Uterus (tissue), 4 donors: ENCODE data around the gene PAQR3. TPM values are rescaled to one million over a fixed set of nuclear protein-coding genes. Genes with fewer than 3 reads are reported as not detected.

ENCODE experiments used
- DNase-seq, 2 donors: peaks; one replicate each; pipeline ENCODE4 v3.0.0-alpha.2; 2019 to 2020
- H3K27ac ChIP-seq, 2 donors: fragments of 200-600 bp; sonication (generic); 1 replicate in 1 of 2; 2 replicates in 1 of 2; pipeline ENCODE4 v1.5.1; 2016 to 2018
- H3K27me3 ChIP-seq, 2 donors: fragments of 200-600 bp; sonication (generic); one replicate each; pipeline ENCODE4 v1.5.1; 2018 to 2019; ENCODE audit warnings: control low read depth in 1 of 2
- H3K36me3 ChIP-seq, 2 donors: fragments of 200-600 bp; sonication (generic); one replicate each; pipeline ENCODE4 v1.5.1; 2019; ENCODE audit warnings: control low read depth in 1 of 2
- H3K4me1 ChIP-seq, 2 donors: fragments of 200-600 bp; sonication (generic); one replicate each; pipeline ENCODE4 v1.5.1; 2018 to 2019; ENCODE audit warnings: control low read depth in 1 of 2
- H3K4me3 ChIP-seq, 2 donors: fragments of 200-600 bp; sonication (generic); 1 replicate in 1 of 2; 2 replicates in 1 of 2; pipeline ENCODE4 v1.5.1; 2018 to 2019; ENCODE audit warnings: mild to moderate bottlenecking in 1 of 2
- H3K9me3 ChIP-seq, 2 donors: fragments of 200-600 bp; sonication (generic); one replicate each; pipeline ENCODE4 v1.5.1; 2019; ENCODE audit warnings: control low read depth in 1 of 2
- POLR2A ChIP-seq, 2 donors: fragments of 450-650 bp; IDR thresholded peaks; one replicate each; pipeline ENCODE4 v1.6.1; 2016; ENCODE audit warnings: antibody characterized with exemption in 2 of 2, mild to moderate bottlenecking in 1 of 2, moderate library complexity in 1 of 2
- intact Hi-C: fragments of 100-400 bp; cut with DNase I; formaldehyde crosslinking; loops from one replicate; pipeline ENCODE4 v1.15.1; 2023; ENCODE audit warnings: low total_unique reads
- total RNA-seq, 4 donors: library from RNA; depleted of rRNA in 3 of 4; stranded (reverse); fragments of >200 nt in 3 of 4; gene quantifications; one replicate each; pipeline versions ENCODE4 v1.1.0 to v1.2.4, GENCODE V29; 2014 to 2023
- TF ChIP-seq, protein P1 (sequence below), 4 experiments: fragments of 200-600 bp in 2 of 4; fragments of 450-650 bp in 2 of 4; sonication (generic) in 2 of 4; IDR thresholded peaks; one replicate each; pipeline ENCODE4 v1.5.1; 2016 to 2019; ENCODE audit warnings: antibody characterized with exemption in 4 of 4, mild to moderate bottlenecking in 2 of 4, moderate library complexity in 1 of 4
- donor health status: DM: yes; HTN: yes; CAD: no.

PAQR3 gene
- total RNA-seq, 4 donors from 2014 or later = 4.1 to 23.2 (median 19.5) TPM

DNA sequence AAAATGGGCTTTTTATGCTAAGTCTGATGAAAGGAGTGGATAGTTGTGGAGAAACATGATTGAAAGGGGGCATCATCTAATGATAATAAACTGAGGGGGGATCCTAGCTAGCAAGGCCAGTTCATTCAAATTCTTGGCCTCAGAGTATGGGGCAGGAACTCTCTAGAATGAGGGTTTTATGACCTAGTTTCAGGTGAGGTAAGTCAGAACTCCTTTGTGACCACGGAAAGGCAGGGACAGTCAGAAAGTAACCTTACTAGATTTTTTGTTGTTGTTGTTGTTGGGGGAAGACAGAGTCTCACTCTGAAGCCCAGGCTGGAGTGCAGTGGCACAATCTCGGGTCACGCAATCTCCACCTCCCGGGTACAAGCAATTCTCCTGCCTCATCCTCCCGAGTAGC lies 1.5 kb upstream of the PAQR3 start:
- Histone ChIP-seq H3K4me3 (no peak overlapping the region), H3K27me3 (no peaks in the 10 kb centered on the region), H3K36me3 (no peaks in the 10 kb centered on the region), H3K4me1 (no peaks in the 10 kb centered on the region), H3K9me3 (no peaks in the 10 kb centered on the region), H3K27ac (no peak overlapping the region)
- TF ChIP-seq, protein P1, sequence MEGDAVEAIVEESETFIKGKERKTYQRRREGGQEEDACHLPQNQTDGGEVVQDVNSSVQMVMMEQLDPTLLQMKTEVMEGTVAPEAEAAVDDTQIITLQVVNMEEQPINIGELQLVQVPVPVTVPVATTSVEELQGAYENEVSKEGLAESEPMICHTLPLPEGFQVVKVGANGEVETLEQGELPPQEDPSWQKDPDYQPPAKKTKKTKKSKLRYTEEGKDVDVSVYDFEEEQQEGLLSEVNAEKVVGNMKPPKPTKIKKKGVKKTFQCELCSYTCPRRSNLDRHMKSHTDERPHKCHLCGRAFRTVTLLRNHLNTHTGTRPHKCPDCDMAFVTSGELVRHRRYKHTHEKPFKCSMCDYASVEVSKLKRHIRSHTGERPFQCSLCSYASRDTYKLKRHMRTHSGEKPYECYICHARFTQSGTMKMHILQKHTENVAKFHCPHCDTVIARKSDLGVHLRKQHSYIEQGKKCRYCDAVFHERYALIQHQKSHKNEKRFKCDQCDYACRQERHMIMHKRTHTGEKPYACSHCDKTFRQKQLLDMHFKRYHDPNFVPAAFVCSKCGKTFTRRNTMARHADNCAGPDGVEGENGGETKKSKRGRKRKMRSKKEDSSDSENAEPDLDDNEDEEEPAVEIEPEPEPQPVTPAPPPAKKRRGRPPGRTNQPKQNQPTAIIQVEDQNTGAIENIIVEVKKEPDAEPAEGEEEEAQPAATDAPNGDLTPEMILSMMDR (IDR thresholded peaks at IDR 0.05) = no peak
- TF ChIP-seq POLR2A (IDR thresholded peaks at IDR 0.05) = no peak
- intact Hi-C loops = no loop called here
- DNase-seq = no peak

DNA sequence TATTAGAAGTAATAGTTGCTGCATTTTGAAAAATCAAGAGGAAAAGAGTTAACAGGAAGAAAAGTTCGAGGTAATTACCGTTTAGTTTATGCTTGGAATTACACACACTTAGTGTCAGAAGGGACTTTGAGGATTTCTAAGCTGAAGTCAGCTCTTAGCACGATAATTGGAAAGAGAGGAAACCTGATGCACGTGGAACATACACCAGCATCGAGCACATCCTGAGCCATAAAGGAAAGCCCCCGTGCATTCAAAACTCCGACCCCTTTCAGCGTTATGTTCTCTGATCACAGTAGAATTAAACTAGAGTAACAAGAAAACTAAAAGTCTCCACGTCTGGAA lies 400 bp upstream of the PAQR3 start:
- no peaks in the 10 kb centered on the region for H3K4me1 ChIP-seq
- H3K27me3 ChIP-seq = no peaks in the 10 kb centered on the region
- TF ChIP-seq, protein P1 (IDR thresholded peaks at IDR 0.05) = no peak
- TF ChIP-seq POLR2A (IDR thresholded peaks at IDR 0.05) = no peak
- DNase-seq = no peak
- H3K36me3 ChIP-seq = no peaks in the 10 kb centered on the region
- H3K4me3 ChIP-seq = peak overlapping the region; percentile 47 to 67
- no peaks in the 10 kb centered on the region for H3K9me3 ChIP-seq
- peak overlapping the region; percentile 65 to 76 for H3K27ac ChIP-seq
- intact Hi-C loops = no loop called here

DNA sequence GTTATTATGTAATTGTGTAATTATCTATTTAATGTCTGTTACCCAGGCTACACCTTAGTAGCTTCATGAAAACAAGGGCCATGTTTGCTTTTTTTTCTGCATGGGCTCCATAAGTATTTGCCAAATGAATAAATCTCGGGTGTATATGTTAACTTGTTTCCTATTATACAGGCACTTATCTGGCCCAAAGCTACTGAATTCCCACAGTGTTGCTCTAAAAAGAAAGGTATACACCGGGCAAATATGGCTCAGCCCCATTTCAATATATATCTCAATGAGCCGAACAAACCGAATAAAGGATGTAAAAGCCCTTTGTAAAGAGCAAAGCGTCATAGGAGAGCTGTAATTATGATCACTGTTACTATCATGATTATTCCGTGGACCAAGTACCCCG lies 767 bp downstream of the PAQR3 start:
- H3K27ac ChIP-seq = peak overlapping the region; percentile 65 to 76
- no peaks in the 10 kb centered on the region for H3K36me3 ChIP-seq
- no peaks in the 10 kb centered on the region for H3K4me1 ChIP-seq
- no peak for DNase-seq
- TF ChIP-seq, protein P1 (IDR thresholded peaks at IDR 0.05) = no peak
- no peak for TF ChIP-seq POLR2A (IDR thresholded peaks at IDR 0.05)
- no peaks in the 10 kb centered on the region for H3K9me3 ChIP-seq
- H3K27me3 ChIP-seq = no peaks in the 10 kb centered on the region
- peak overlapping the region; percentile 47 to 67 for H3K4me3 ChIP-seq
- intact Hi-C loops = no loop called here

DNA sequence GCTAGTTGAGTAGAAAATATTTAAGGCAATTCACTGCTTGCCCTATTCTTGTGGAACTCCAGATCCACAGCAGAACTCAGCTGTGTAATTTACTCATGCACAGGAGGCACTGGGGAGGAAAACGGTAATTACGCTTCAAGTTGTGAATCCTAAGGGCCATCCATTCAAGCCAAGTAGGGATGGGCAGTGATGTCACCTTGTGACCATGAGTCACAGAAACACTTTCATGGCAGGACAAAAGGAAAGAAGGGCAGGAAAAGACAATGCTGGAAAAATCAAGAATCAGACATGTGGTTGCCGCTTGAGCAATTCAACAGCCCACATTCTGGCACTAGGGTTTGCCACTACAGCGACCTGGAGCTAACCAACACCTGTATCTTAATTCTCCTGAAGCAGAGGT lies 1.4 kb downstream of the PAQR3 start:
- intact Hi-C loops = no loop called here
- H3K27ac ChIP-seq = peak overlapping the region in 1 of 2 donors; percentile 76
- H3K4me3 ChIP-seq = peak overlapping the region in 1 of 2 donors; percentile 67
- no peak for DNase-seq
- no peaks in the 10 kb centered on the region for H3K36me3 ChIP-seq
- no peaks in the 10 kb centered on the region for H3K4me1 ChIP-seq
- no peaks in the 10 kb centered on the region for H3K27me3 ChIP-seq
- H3K9me3 ChIP-seq = no peaks in the 10 kb centered on the region
- TF ChIP-seq POLR2A (IDR thresholded peaks at IDR 0.05) = no peak

DNA sequence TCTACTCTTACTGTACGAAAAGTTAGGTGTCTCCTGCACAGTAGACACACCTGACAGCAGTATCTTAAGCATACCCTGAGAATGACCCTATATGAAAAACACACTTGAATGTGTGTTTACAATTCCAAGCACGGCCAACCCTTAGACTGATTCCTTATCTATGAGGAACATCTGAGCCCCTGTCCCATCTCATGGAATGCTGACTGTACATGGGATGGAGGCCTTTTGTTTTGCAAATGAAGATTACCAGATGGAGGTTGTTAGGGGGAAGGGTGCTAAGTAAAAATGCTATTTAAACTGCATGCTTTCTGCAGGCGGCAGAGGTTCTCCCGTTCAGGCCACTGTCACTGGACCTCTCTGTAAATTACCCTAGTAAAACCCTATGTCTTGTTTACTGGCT lies 2.2 kb downstream of the PAQR3 start:
- Histone ChIP-seq H3K4me1 (no peaks in the 10 kb centered on the region), H3K9me3 (no peaks in the 10 kb centered on the region), H3K27me3 (no peaks in the 10 kb centered on the region), H3K27ac (no peak overlapping the region), H3K36me3 (no peaks in the 10 kb centered on the region), H3K4me3 (no peak overlapping the region)
- DNase-seq = no peak
- TF ChIP-seq POLR2A (IDR thresholded peaks at IDR 0.05) = no peak
- TF ChIP-seq, protein P1 (IDR thresholded peaks at IDR 0.05) = no peak
- intact Hi-C loops = no loop called here

DNA sequence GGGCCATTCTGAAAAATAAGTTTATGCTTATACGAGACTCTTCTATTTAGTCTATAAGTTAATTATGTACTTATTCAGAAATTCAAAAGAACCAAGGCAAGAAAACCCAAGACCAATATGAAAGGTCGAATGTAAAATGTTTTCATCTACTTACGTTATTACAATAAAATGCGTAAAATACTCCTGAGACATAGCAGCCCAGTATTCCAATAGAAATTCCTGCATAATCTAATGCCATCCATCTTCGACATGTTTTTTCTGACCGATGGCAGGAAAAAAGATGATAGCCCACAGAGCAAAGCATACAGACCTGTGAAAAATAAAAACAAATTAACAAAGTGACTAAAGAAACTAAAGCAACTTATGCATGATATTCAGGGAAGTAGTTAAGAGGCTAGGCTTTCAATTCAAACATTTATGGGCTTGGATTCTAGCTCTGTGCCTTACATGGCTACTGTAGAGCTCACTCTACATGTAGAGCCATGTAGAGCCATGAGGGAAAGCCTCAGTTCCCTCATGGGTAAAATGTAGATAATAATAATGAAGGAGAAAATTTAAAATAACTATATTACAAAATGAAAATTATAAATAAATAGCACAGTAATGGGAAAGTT lies 9.1 kb downstream of the PAQR3 start:
- intact Hi-C loops = no loop called here
- TF ChIP-seq POLR2A (IDR thresholded peaks at IDR 0.05) = no peak
- TF ChIP-seq, protein P1 (IDR thresholded peaks at IDR 0.05) = no peak
- no peak overlapping the region for H3K27ac ChIP-seq
- no peaks in the 10 kb centered on the region for H3K4me1 ChIP-seq
- no peaks in the 10 kb centered on the region for H3K9me3 ChIP-seq
- no peaks in the 10 kb centered on the region for H3K27me3 ChIP-seq
- no peak for DNase-seq
- H3K36me3 ChIP-seq = no peaks in the 10 kb centered on the region
- H3K4me3 ChIP-seq = no peak overlapping the region
